ENCODE data around the gene TSPAN9.

GRCh38 chr12:3285570-3285969 lies 208.4 kb downstream of the TSPAN9 start:
- TF ChIP-seq CTCF (IDR thresholded peaks at IDR 0.05): no peak
- no peak for TF ChIP-seq EP300 (IDR thresholded peaks at IDR 0.05)
- TF ChIP-seq POLR2A (IDR thresholded peaks at IDR 0.05): no peak
- no peak for TF ChIP-seq POLR2AphosphoS5 (IDR thresholded peaks at IDR 0.05)
